ENCODE measurements around the gene KIAA0232.

DNA sequence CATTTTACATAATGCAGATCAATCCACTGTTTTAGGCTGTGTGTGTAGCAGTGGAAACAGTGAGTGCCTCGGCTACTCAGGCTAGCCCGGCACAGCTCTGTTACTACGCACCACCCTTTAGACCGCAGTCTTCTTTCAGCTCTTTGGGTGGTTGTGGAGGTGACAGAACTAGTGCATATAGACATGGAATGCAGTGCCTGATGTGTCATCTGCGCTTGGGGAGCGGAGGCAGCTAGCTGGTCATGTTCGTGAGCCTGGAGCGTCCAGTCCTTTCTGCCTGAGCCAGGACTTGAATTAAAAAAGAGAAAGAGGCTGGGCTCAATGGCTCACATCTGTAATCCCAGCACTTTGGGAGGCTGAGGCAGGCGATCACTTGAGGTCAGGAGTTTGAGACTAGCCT, 131.9 kb downstream of the KIAA0232 start:
- TF ChIP-seq, protein P1, sequence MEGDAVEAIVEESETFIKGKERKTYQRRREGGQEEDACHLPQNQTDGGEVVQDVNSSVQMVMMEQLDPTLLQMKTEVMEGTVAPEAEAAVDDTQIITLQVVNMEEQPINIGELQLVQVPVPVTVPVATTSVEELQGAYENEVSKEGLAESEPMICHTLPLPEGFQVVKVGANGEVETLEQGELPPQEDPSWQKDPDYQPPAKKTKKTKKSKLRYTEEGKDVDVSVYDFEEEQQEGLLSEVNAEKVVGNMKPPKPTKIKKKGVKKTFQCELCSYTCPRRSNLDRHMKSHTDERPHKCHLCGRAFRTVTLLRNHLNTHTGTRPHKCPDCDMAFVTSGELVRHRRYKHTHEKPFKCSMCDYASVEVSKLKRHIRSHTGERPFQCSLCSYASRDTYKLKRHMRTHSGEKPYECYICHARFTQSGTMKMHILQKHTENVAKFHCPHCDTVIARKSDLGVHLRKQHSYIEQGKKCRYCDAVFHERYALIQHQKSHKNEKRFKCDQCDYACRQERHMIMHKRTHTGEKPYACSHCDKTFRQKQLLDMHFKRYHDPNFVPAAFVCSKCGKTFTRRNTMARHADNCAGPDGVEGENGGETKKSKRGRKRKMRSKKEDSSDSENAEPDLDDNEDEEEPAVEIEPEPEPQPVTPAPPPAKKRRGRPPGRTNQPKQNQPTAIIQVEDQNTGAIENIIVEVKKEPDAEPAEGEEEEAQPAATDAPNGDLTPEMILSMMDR (IDR thresholded peaks at IDR 0.05): no peak
- TF ChIP-seq POLR2AphosphoS5 (IDR thresholded peaks at IDR 0.05) (no peak), EP300 (IDR thresholded peaks at IDR 0.05) (no peak)

Measured in esophagus muscularis mucosa (tissue), 4 donors.